Activated CD4-positive, alpha-beta T cell treated with anti-CD3 and anti-CD28 coated beads for 1 hour (primary cell): Measurements from ENCODE around the gene SEC14L1.

ENCODE experiments used
- DNase-seq: peaks from one replicate; pipeline ENCODE4 v3.0.0-alpha.2; 2020

Gene SEC14L1

GRCh38 chr17:77216486-77216885, 75.7 kb downstream of the SEC14L1 start:
- DNase-seq: no peak

- DNase-seq: no peak
These were observed 76.4 kb downstream of the SEC14L1 start for GRCh38 chr17:77217123-77217522.

- no peak for DNase-seq
These were observed 76.8 kb downstream of the SEC14L1 start for GRCh38 chr17:77217566-77217965.

GRCh38 chr17:77218902-77219301, 78.1 kb downstream of the SEC14L1 start:
- DNase-seq: no peak

- DNase-seq: no peak
These were observed 81.6 kb downstream of the SEC14L1 start for GRCh38 chr17:77222356-77222755.

- no peak for DNase-seq
These were observed 83.1 kb downstream of the SEC14L1 start for GRCh38 chr17:77223642-77224420.

- DNase-seq: no peak
These were observed 84.5 kb downstream of the SEC14L1 start for GRCh38 chr17:77225265-77225664.

GRCh38 chr17:77227461-77228240, 86.9 kb downstream of the SEC14L1 start:
- DNase-seq: no peak

GRCh38 chr17:77228241-77228752, 87.5 kb downstream of the SEC14L1 start:
- no peak for DNase-seq

GRCh38 chr17:77228816-77229215, 88.0 kb downstream of the SEC14L1 start:
- no peak for DNase-seq

GRCh38 chr17:77229786-77230435, 89.1 kb downstream of the SEC14L1 start:
- DNase-seq: no peak

GRCh38 chr17:77230436-77230830, 89.7 kb downstream of the SEC14L1 start:
- no peak for DNase-seq

GRCh38 chr17:77231076-77231871, 90.5 kb downstream of the SEC14L1 start:
- no peak for DNase-seq

- DNase-seq: no peak
These were observed 92.4 kb downstream of the SEC14L1 start for GRCh38 chr17:77233127-77233526.

GRCh38 chr17:77233635-77234334, 93.0 kb downstream of the SEC14L1 start:
- DNase-seq: no peak

- no peak for DNase-seq
These were observed 93.9 kb downstream of the SEC14L1 start for GRCh38 chr17:77234695-77235094.

GRCh38 chr17:77235370-77235941, 94.7 kb downstream of the SEC14L1 start:
- no peak for DNase-seq

- no peak for DNase-seq
These were observed 96.7 kb downstream of the SEC14L1 start for GRCh38 chr17:77237232-77238008.

GRCh38 chr17:77240976-77241375, 100.2 kb downstream of the SEC14L1 start:
- no peak for DNase-seq

GRCh38 chr17:77242118-77242851, 101.5 kb downstream of the SEC14L1 start:
- no peak for DNase-seq
